Measurements from ENCODE around the gene TRPV2. TPM values are rescaled to one million over a fixed set of nuclear protein-coding genes. Genes with fewer than 3 reads are reported as not detected.
A peak's percentile ranks its signal among the peaks of the same experiment; 100 is the strongest.

Gene TRPV2
- total RNA-seq, 1 experiment from 2014 or later = 1.0 TPM

DNA sequence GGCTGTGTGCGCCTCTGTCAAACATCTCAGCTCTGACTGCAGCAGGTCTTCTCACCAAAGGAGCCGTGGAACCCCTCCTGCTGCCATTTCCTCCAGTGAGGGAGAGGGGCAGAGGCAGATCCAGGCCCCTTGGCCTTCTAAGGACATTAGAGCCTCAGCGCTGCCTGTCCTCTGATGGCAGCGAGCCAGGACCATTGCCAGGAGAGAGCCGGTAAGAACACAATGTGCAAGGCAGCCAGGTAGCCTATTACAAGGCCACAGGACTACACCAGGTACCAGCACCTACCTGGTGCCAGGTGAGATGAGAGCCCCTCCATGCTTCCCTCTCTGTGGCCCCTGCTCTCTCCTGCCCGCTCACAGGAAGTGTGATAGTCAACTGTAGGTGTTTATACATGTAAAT lies 65.6 kb downstream of the TRPV2 start:
- Histone ChIP-seq H3K9me3 (ENCODE audit: control insufficient read depth, low read depth, low read length) (no peaks in the 10 kb centered on the region), H3K14ac (ENCODE audit: insufficient read depth, low read length) (no peak overlapping the region; the same call in 1 of the 2 replicates), H2BK120ac (ENCODE audit: low read depth, low read length, poor library complexity, severe bottlenecking) (no peak overlapping the region), H3K18ac (ENCODE audit: insufficient read length, low read depth, low read length) (no peak overlapping the region), H3K4me1 (ENCODE audit: insufficient read depth, low read length) (peaks cover 14% of the 10 kb centered on the region; the same call in 1 of the 2 replicates), H2BK15ac (ENCODE audit: low read depth, low read length) (no peak overlapping the region), H3K27ac (ENCODE audit: insufficient read length, low read depth, low read length) (no peak overlapping the region), H2AFZ (ENCODE audit: low read length) (no peak overlapping the region), H3K79me2 (ENCODE audit: insufficient read depth, low read length) (no peaks in the 10 kb centered on the region), H3K23ac (ENCODE audit: insufficient read length, low read depth, low read length) (no peak overlapping the region), H3K4me2 (ENCODE audit: insufficient read depth, insufficient read length, low read length) (no peak overlapping the region), H2AK5ac (ENCODE audit: insufficient read length, low read length) (no peak overlapping the region), H4K20me1 (ENCODE audit: control insufficient read depth, insufficient read depth, insufficient read length) (no peaks in the 10 kb centered on the region), H3K79me1 (ENCODE audit: insufficient read depth, low read depth, low read length, poor library complexity, severe bottlenecking) (no peaks in the 10 kb centered on the region), H3T11ph (ENCODE audit: low read length) (no peak overlapping the region), H3K9ac (ENCODE audit: extremely low read depth, insufficient read length, low read length) (no peak overlapping the region), H2BK20ac (ENCODE audit: low read depth, low read length, poor library complexity, severe bottlenecking) (no peak overlapping the region), H4K91ac (ENCODE audit: insufficient read length, low read depth, low read length) (no peak overlapping the region), H2BK12ac (ENCODE audit: insufficient read length, low read depth, low read length) (no peak overlapping the region), H3K27me3 (ENCODE audit: insufficient read depth, low read length) (no peaks in the 10 kb centered on the region), H3K23me2 (ENCODE audit: insufficient read length, low read depth, low read length, poor library complexity, severe bottlenecking) (peaks cover 4% of the 10 kb centered on the region), H4K8ac (replicated peaks; ENCODE audit: insufficient read length, low read depth, low read length) (no peak overlapping the region), H2BK5ac (ENCODE audit: insufficient read length, low read length) (no peak overlapping the region), H3K56ac (ENCODE audit: insufficient read length, low read depth, low read length) (no peak overlapping the region), H3K4ac (ENCODE audit: low read depth, low read length) (no peak overlapping the region), H4K5ac (ENCODE audit: insufficient read length, low read depth, low read length) (no peak overlapping the region)
- Mint-ChIP-seq H3K9me3 (no peaks in the 10 kb centered on the region), H3K27me3 (ENCODE audit: low read depth) (no peaks in the 10 kb centered on the region), H3K36me3 (ENCODE audit: insufficient read depth in 1 of 3, low read depth in 3 of 3) (peaks cover 0 to 2% (median 0%) of the 10 kb centered on the region in 3 experiments; a peak in 1 of 7 replicates), H3K4me1 (peaks cover 50 to 60% of the 10 kb centered on the region in 2 experiments), H3K27ac (peak overlapping the region in 1 of 3 experiments; percentile 67; a peak in 1 of 7 replicates), H3K4me3 (no peak overlapping the region)
- no peak for TF ChIP-seq CTCF (conservative IDR thresholded peaks at IDR 0.05)
- no peak for DNase-seq
- WGBS (ENCODE audit: extremely low coverage, insufficient read length, low lambda C conversion rate) = no CpG with 5 or more reads among the region's 6 CpGs
